PC-9 (cell line): ENCODE results near the gene VAT1L. TPM values are rescaled to one million over a fixed set of nuclear protein-coding genes. Genes with fewer than 3 reads are reported as not detected.

Experiments
- BruUV-seq: library from RNA; stranded (reverse); fragments of 400-500 nt; replicated peaks from 2 replicates; lab custom pipeline; 2021; lab: Mats Ljungman, UMichigan
- CTCF ChIA-PET: fragments of 300-600 bp; sonication (Branson Sonifier 250); formaldehyde crosslinking; loops from one replicate; lab custom pipeline; 2022; ENCODE audit warnings: antibody characterized with exemption; lab: Charles Lee
- POLR2A ChIA-PET: fragments of 300-600 bp; sonication (Branson Sonifier 250); formaldehyde crosslinking; loops from one replicate; lab custom pipeline; 2022; ENCODE audit warnings: antibody characterized with exemption; ENCODE audit not compliant: unreplicated experiment; lab: Charles Lee
- DNase-seq, 2 experiments: peaks; one replicate each; pipeline versions ENCODE4 v3.0.0 to v3.0.0-alpha.2; 2015 to 2022; ENCODE audit warnings: mixed read lengths in 1 of 2
- H2AFZ ChIP-seq: fragments of 200-600 bp; sonication (generic); 2 replicates; pipeline ENCODE4 v1.8.1; 2017; ENCODE audit warnings: antibody characterized with exemption
- H3F3A ChIP-seq: fragments of 200-600 bp; sonication (generic); 2 replicates; pipeline ENCODE4 v1.8.1; 2017; ENCODE audit warnings: antibody characterized with exemption, mild to moderate bottlenecking, low read depth; ENCODE audit not compliant: insufficient read depth
- H3K27ac ChIP-seq: fragments of 200-600 bp; sonication (generic); 2 replicates; pipeline ENCODE4 v1.6.1; 2016; ENCODE audit warnings: mixed run types
- H3K27me3 ChIP-seq: fragments of 200-600 bp; sonication (generic); 2 replicates; pipeline ENCODE4 v1.6.1; 2016; ENCODE audit warnings: low read depth, mixed run types; ENCODE audit not compliant: insufficient read depth
- H3K36me3 ChIP-seq: fragments of 200-600 bp; sonication (generic); 2 replicates; pipeline ENCODE4 v1.6.1; 2016; ENCODE audit warnings: low read depth, mixed run types
- H3K4me1 ChIP-seq: fragments of 200-600 bp; sonication (generic); replicated peaks from 2 replicates; pipeline ENCODE4 v1.6.1; 2016; ENCODE audit warnings: mixed run types; ENCODE audit not compliant: insufficient read depth
- H3K4me2 ChIP-seq: fragments of 200-600 bp; sonication (generic); 2 replicates; pipeline ENCODE4 v1.6.1; 2017; ENCODE audit warnings: mixed run types
- H3K4me3 ChIP-seq: fragments of 200-600 bp; sonication (generic); 2 replicates; pipeline ENCODE4 v1.6.1; 2016; ENCODE audit warnings: mixed run types
- H3K79me2 ChIP-seq: fragments of 200-600 bp; sonication (generic); 2 replicates; pipeline ENCODE4 v1.6.1; 2017; ENCODE audit warnings: low read depth, mixed run types
- H3K9me2 ChIP-seq: fragments of 200-600 bp; sonication (generic); 2 replicates; pipeline ENCODE4 v1.8.1; 2017; ENCODE audit warnings: mild to moderate bottlenecking; ENCODE audit not compliant: insufficient read depth
- H3K9me3 ChIP-seq: fragments of 200-600 bp; sonication (generic); 2 replicates; pipeline ENCODE4 v1.8.1; 2016; ENCODE audit warnings: low read depth; ENCODE audit not compliant: insufficient read depth
- H4K20me1 ChIP-seq: fragments of 200-600 bp; sonication (generic); 2 replicates; pipeline ENCODE4 v1.8.1; 2017; ENCODE audit not compliant: insufficient read depth
- EZH2 ChIP-seq: fragments of 200-600 bp; sonication (generic); IDR thresholded peaks from 2 replicates; pipeline ENCODE4 v1.8.0; 2017; ENCODE audit warnings: antibody characterized with exemption, low read depth
- intact Hi-C: fragments of 100-400 bp; cut with micrococcal nuclease; formaldehyde crosslinking; loops from one replicate; pipeline ENCODE4 v1.10.0; 2022; ENCODE audit not compliant: unreplicated experiment
- total RNA-seq: library from RNA; stranded (reverse); gene quantifications from 2 replicates; pipeline ENCODE4 v1.2.3, GENCODE V29; 2021
- TF ChIP-seq, protein P1 (sequence below): fragments of 200-600 bp; sonication (generic); conservative IDR thresholded peaks from 2 replicates; pipeline ENCODE4 v1.6.1; 2017; ENCODE audit warnings: mixed run types, antibody characterized with exemption, mild to moderate bottlenecking, moderate library complexity

VAT1L gene
- total RNA-seq, 1 experiment from 2014 or later: not detected

DNA sequence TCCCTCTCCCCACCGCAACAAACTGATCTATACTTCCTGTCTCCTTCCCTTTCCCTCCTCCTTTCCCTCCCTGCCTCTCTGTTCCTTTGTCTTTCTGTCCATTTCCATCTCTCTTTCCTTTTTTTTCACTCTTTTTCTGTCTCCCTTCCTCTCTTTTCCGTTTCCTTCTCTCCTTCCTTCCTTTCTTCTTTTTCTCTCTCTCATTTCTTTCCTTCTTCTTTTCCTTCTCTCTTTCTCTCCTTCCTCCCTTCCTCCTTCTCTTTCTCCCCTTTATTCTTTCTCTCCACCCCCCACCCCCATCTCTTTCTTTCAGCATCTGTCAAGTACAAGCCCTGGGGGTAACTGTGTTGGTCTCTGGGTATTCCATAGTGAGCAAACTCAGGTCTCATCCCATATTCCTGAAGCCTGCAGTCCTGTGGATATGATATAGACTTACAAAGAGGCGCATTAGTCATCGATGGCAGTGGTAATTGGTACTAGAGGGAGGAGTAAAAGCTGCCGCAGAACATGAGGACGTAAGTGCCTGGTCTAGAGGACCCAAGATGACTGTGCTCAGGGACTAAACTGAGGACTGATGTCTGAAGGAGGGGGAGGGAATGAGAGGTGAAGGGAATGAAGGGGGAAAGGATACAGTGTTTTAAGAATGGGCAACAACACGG is 50.4 kb downstream of the VAT1L start:
- BruUV-seq: no TSS peak
- no peak overlapping the region for H3K4me2 ChIP-seq
- no peak overlapping the region for H2AFZ ChIP-seq
- H3K4me1 ChIP-seq: no peaks in the 10 kb centered on the region
- DNase-seq: no peak
- H3F3A ChIP-seq: no peaks in the 10 kb centered on the region
- no peaks in the 10 kb centered on the region for H3K36me3 ChIP-seq
- H3K79me2 ChIP-seq: no peaks in the 10 kb centered on the region
- no peaks in the 10 kb centered on the region for H4K20me1 ChIP-seq
- no peaks in the 10 kb centered on the region for H3K9me2 ChIP-seq
- ChIA-PET CTCF (interaction anchor here (0.7 kb wide), 1 partner anchor 256 kb away, joined by 5 read pairs; no protein-coding TSS in a partner anchor), POLR2A (no interaction called here)
- peaks cover 76% of the 10 kb centered on the region for H3K27me3 ChIP-seq
- intact Hi-C loops: no loop called here
- no peak overlapping the region for H3K27ac ChIP-seq
- H3K9me3 ChIP-seq: no peaks in the 10 kb centered on the region
- TF ChIP-seq, protein P1, sequence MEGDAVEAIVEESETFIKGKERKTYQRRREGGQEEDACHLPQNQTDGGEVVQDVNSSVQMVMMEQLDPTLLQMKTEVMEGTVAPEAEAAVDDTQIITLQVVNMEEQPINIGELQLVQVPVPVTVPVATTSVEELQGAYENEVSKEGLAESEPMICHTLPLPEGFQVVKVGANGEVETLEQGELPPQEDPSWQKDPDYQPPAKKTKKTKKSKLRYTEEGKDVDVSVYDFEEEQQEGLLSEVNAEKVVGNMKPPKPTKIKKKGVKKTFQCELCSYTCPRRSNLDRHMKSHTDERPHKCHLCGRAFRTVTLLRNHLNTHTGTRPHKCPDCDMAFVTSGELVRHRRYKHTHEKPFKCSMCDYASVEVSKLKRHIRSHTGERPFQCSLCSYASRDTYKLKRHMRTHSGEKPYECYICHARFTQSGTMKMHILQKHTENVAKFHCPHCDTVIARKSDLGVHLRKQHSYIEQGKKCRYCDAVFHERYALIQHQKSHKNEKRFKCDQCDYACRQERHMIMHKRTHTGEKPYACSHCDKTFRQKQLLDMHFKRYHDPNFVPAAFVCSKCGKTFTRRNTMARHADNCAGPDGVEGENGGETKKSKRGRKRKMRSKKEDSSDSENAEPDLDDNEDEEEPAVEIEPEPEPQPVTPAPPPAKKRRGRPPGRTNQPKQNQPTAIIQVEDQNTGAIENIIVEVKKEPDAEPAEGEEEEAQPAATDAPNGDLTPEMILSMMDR: no peak
- TF ChIP-seq EZH2: no peak
- H3K4me3 ChIP-seq: no peak overlapping the region

DNA sequence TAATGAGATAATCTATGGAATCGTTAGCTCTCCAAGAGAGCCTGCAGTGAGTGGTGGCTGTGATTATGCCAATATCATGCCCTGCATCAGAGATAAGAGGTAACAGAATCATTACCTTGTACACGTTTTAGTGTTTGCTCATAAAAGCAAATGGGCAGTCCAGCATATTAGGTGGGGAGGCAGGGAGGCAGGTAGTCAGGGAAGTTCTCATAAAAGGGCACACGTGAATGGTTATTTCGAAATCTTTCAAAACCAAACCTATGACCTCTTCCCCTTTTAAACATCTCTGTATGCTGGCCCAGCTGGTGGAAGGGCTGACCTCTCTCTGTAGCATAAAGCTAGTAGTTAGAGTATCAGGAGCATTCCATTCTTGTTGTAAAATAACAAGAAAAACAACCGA is 51.7 kb downstream of the VAT1L start:
- H3K4me1 ChIP-seq: no peaks in the 10 kb centered on the region
- ChIA-PET CTCF (no interaction called here), POLR2A (no interaction called here)
- H4K20me1 ChIP-seq: no peaks in the 10 kb centered on the region
- BruUV-seq: no TSS peak
- no peaks in the 10 kb centered on the region for H3K36me3 ChIP-seq
- no peak overlapping the region for H2AFZ ChIP-seq
- peaks cover 75% of the 10 kb centered on the region for H3K27me3 ChIP-seq
- no peaks in the 10 kb centered on the region for H3K9me2 ChIP-seq
- TF ChIP-seq, protein P1: no peak
- TF ChIP-seq EZH2: no peak
- H3K4me3 ChIP-seq: no peak overlapping the region
- H3K79me2 ChIP-seq: no peaks in the 10 kb centered on the region
- no peak overlapping the region for H3K27ac ChIP-seq
- intact Hi-C loops: no loop called here
- no peaks in the 10 kb centered on the region for H3F3A ChIP-seq
- H3K9me3 ChIP-seq: no peaks in the 10 kb centered on the region
- DNase-seq: no peak
- H3K4me2 ChIP-seq: no peak overlapping the region

DNA sequence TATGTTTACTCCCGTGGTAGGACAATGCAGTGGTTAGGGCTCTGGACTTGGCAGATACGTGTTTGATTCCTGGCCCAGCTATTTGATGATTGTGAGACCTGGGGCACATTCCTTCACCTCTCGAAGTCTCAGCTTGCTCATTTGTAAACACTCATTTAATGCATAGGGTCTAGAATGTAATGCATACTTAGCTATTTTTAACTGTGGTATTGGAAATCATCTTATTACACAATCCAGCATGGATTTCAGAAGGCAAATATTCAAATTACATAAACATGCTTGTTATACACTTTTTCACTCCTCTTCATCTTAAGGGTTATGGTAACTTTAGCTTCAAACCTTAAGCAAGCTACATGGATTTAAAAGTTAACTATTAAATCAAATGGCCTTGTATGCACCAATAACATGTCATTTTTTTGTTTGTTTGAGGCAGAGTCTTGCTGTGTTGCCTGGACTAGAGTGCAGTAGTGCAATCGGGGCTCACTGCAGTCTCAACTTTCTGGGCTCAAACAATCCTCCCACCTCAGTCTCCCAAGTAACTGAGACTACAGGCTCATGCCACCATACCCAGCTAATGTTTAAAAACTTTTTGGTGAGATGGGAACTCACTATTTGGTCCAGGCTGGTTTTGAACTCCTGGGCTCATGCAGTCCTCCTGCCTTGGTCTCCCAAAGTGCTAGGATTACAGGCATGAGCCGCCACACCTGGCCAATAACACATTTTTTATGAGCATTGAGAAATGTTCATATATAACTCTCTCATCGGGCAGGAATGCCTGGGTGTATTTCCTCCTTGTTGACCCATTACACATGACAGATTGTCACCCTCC is 52.5 kb downstream of the VAT1L start:
- ChIA-PET CTCF (no interaction called here), POLR2A (no interaction called here)
- no peaks in the 10 kb centered on the region for H4K20me1 ChIP-seq
- BruUV-seq: no TSS peak
- intact Hi-C loops: no loop called here
- no peaks in the 10 kb centered on the region for H3F3A ChIP-seq
- H3K9me3 ChIP-seq: no peaks in the 10 kb centered on the region
- H3K4me3 ChIP-seq: no peak overlapping the region
- no peaks in the 10 kb centered on the region for H3K4me1 ChIP-seq
- DNase-seq: no peak
- H3K36me3 ChIP-seq: no peaks in the 10 kb centered on the region
- H3K9me2 ChIP-seq: no peaks in the 10 kb centered on the region
- no peak overlapping the region for H3K4me2 ChIP-seq
- TF ChIP-seq, protein P1: no peak
- no peak for TF ChIP-seq EZH2
- peaks cover 82% of the 10 kb centered on the region for H3K27me3 ChIP-seq
- H3K27ac ChIP-seq: no peak overlapping the region
- no peak overlapping the region for H2AFZ ChIP-seq
- no peaks in the 10 kb centered on the region for H3K79me2 ChIP-seq
